ENCODE data around the gene USP48.

The USP48 gene

DNA sequence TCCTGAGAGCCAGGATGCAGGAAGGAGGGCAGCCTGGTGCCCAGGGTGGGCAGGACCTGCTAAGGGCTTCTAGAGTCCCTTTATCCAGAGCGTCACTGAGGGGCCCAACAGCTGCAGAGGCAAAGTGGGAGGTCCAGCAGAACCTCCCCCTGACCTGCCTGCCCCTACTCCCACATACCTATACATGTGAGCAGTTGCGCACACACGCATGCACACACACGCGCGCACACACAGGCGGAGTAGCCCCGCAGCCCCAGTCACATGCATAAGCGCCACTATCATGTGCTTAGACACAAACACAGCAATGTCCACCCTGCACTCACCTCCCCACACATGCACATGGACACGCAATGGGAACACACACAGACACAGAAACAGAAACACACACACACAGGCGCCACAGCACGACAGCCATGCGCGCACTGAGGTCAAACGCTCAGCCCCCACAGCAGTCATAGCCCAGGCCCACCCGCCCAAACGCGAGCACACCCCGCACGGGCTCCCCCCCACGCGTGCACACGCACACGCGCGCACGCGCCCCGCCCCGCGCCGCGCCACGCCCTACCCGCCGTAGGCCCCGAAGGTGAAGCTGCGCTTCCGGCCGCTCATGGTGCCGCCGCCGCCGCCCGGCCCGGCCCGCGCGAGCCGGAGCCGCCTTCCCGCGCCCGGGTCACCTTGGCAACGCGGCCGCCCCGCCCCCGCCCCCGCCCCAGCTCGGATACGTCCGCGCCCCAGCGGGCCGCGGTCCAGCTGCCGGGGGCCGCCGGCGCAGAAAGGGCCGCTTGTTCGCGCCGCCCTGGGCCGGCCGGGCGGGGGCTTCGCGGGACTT, 131.5 kb downstream of the USP48 start:
- Histone ChIP-seq H3K36me3 (ENCODE audit: control insufficient read depth in 2 of 2, insufficient read depth in 1 of 2, low read length in 2 of 2) (no peaks in the 10 kb centered on the region), H3K4me3 (ENCODE audit: low read depth, low read length) (peak overlapping the region; percentile 35), H3K27ac (ENCODE audit: extremely low read depth, low read depth, low read length) (no peak overlapping the region), H3K4me1 (ENCODE audit: control insufficient read depth, insufficient read depth, low read length) (no peaks in the 10 kb centered on the region), H3K9me3 (ENCODE audit: control insufficient read depth, insufficient read depth, low read depth, low read length) (no peaks in the 10 kb centered on the region)
- POLR2A ChIA-PET = no interaction called here
- CTCF ChIA-PET = no interaction called here
- TF ChIP-seq ZNF404 (tag by site-specific recombination; IDR thresholded peaks at IDR 0.05) (no peak), ZNF214 (tag by site-specific recombination; IDR thresholded peaks at IDR 0.05; ENCODE audit: borderline replicate concordance) (no peak), ZNF335 (tag by site-specific recombination; conservative IDR thresholded peaks at IDR 0.05) (peak; percentile 73), ZNF174 (tag by site-specific recombination; IDR thresholded peaks at IDR 0.05) (no peak), ZNF433 (tag by site-specific recombination; IDR thresholded peaks at IDR 0.05; ENCODE audit: low read depth) (no peak), ZFHX2 (tag by site-specific recombination; conservative IDR thresholded peaks at IDR 0.05) (peak; percentile 83), SP2 (tag by site-specific recombination; IDR thresholded peaks at IDR 0.05) (no peak), BCL11A (tag by site-specific recombination; IDR thresholded peaks at IDR 0.05; ENCODE audit: low read depth) (peak; percentile 50; the same call in 1 of the 2 replicates), ZBTB48 (tag by site-specific recombination; IDR thresholded peaks at IDR 0.05) (peak; percentile 45), ZFP41 (tag by site-specific recombination; IDR thresholded peaks at IDR 0.05; ENCODE audit: borderline replicate concordance) (no peak), ZNF843 (tag by site-specific recombination; IDR thresholded peaks at IDR 0.05) (0 out of 2 replicates have a peak, but pooled peaks have one; percentile 38), ZNF837 (tag by site-specific recombination; IDR thresholded peaks at IDR 0.05) (0 out of 2 replicates have a peak, but pooled peaks have one; percentile 45), ZBTB20 (tag by site-specific recombination; IDR thresholded peaks at IDR 0.05) (peak; percentile 36; the same call in 1 of the 2 replicates), ZNF658 (tag by site-specific recombination; IDR thresholded peaks at IDR 0.05) (no peak), KLF1 (tag by site-specific recombination; IDR thresholded peaks at IDR 0.05) (peak; percentile 63)
- TF ChIP-seq, protein P1, sequence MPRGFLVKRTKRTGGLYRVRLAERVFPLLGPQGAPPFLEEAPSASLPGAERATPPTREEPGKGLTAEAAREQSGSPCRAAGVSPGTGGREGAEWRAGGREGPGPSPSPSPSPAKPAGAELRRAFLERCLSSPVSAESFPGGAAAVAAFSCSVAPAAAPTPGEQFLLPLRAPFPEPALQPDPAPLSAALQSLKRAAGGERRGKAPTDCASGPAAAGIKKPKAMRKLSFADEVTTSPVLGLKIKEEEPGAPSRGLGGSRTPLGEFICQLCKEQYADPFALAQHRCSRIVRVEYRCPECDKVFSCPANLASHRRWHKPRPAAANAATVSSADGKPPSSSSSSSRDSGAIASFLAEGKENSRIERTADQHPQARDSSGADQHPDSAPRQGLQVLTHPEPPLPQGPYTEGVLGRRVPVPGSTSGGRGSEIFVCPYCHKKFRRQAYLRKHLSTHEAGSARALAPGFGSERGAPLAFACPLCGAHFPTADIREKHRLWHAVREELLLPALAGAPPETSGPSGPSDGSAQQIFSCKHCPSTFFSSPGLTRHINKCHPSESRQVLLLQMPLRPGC (tag by site-specific recombination; IDR thresholded peaks at IDR 0.05) = peak; percentile 77; the same call in 1 of the 2 replicates
- TF ChIP-seq, protein P2, sequence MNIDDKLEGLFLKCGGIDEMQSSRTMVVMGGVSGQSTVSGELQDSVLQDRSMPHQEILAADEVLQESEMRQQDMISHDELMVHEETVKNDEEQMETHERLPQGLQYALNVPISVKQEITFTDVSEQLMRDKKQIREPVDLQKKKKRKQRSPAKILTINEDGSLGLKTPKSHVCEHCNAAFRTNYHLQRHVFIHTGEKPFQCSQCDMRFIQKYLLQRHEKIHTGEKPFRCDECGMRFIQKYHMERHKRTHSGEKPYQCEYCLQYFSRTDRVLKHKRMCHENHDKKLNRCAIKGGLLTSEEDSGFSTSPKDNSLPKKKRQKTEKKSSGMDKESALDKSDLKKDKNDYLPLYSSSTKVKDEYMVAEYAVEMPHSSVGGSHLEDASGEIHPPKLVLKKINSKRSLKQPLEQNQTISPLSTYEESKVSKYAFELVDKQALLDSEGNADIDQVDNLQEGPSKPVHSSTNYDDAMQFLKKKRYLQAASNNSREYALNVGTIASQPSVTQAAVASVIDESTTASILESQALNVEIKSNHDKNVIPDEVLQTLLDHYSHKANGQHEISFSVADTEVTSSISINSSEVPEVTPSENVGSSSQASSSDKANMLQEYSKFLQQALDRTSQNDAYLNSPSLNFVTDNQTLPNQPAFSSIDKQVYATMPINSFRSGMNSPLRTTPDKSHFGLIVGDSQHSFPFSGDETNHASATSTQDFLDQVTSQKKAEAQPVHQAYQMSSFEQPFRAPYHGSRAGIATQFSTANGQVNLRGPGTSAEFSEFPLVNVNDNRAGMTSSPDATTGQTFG (tag by site-specific recombination; IDR thresholded peaks at IDR 0.05; ENCODE audit: borderline replicate concordance) = no peak
- TF ChIP-seq, protein P3, sequence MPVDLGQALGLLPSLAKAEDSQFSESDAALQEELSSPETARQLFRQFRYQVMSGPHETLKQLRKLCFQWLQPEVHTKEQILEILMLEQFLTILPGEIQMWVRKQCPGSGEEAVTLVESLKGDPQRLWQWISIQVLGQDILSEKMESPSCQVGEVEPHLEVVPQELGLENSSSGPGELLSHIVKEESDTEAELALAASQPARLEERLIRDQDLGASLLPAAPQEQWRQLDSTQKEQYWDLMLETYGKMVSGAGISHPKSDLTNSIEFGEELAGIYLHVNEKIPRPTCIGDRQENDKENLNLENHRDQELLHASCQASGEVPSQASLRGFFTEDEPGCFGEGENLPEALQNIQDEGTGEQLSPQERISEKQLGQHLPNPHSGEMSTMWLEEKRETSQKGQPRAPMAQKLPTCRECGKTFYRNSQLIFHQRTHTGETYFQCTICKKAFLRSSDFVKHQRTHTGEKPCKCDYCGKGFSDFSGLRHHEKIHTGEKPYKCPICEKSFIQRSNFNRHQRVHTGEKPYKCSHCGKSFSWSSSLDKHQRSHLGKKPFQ (tag by site-specific recombination; IDR thresholded peaks at IDR 0.05) = no peak
- TF ChIP-seq, protein P4, sequence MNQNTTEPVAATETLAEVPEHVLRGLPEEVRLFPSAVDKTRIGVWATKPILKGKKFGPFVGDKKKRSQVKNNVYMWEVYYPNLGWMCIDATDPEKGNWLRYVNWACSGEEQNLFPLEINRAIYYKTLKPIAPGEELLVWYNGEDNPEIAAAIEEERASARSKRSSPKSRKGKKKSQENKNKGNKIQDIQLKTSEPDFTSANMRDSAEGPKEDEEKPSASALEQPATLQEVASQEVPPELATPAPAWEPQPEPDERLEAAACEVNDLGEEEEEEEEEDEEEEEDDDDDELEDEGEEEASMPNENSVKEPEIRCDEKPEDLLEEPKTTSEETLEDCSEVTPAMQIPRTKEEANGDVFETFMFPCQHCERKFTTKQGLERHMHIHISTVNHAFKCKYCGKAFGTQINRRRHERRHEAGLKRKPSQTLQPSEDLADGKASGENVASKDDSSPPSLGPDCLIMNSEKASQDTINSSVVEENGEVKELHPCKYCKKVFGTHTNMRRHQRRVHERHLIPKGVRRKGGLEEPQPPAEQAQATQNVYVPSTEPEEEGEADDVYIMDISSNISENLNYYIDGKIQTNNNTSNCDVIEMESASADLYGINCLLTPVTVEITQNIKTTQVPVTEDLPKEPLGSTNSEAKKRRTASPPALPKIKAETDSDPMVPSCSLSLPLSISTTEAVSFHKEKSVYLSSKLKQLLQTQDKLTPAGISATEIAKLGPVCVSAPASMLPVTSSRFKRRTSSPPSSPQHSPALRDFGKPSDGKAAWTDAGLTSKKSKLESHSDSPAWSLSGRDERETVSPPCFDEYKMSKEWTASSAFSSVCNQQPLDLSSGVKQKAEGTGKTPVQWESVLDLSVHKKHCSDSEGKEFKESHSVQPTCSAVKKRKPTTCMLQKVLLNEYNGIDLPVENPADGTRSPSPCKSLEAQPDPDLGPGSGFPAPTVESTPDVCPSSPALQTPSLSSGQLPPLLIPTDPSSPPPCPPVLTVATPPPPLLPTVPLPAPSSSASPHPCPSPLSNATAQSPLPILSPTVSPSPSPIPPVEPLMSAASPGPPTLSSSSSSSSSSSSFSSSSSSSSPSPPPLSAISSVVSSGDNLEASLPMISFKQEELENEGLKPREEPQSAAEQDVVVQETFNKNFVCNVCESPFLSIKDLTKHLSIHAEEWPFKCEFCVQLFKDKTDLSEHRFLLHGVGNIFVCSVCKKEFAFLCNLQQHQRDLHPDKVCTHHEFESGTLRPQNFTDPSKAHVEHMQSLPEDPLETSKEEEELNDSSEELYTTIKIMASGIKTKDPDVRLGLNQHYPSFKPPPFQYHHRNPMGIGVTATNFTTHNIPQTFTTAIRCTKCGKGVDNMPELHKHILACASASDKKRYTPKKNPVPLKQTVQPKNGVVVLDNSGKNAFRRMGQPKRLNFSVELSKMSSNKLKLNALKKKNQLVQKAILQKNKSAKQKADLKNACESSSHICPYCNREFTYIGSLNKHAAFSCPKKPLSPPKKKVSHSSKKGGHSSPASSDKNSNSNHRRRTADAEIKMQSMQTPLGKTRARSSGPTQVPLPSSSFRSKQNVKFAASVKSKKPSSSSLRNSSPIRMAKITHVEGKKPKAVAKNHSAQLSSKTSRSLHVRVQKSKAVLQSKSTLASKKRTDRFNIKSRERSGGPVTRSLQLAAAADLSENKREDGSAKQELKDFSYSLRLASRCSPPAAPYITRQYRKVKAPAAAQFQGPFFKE (tag by site-specific recombination; IDR thresholded peaks at IDR 0.05; ENCODE audit: borderline replicate concordance) = peak; percentile 84; the same call in 1 of the 2 replicates
- TF ChIP-seq, protein P5, sequence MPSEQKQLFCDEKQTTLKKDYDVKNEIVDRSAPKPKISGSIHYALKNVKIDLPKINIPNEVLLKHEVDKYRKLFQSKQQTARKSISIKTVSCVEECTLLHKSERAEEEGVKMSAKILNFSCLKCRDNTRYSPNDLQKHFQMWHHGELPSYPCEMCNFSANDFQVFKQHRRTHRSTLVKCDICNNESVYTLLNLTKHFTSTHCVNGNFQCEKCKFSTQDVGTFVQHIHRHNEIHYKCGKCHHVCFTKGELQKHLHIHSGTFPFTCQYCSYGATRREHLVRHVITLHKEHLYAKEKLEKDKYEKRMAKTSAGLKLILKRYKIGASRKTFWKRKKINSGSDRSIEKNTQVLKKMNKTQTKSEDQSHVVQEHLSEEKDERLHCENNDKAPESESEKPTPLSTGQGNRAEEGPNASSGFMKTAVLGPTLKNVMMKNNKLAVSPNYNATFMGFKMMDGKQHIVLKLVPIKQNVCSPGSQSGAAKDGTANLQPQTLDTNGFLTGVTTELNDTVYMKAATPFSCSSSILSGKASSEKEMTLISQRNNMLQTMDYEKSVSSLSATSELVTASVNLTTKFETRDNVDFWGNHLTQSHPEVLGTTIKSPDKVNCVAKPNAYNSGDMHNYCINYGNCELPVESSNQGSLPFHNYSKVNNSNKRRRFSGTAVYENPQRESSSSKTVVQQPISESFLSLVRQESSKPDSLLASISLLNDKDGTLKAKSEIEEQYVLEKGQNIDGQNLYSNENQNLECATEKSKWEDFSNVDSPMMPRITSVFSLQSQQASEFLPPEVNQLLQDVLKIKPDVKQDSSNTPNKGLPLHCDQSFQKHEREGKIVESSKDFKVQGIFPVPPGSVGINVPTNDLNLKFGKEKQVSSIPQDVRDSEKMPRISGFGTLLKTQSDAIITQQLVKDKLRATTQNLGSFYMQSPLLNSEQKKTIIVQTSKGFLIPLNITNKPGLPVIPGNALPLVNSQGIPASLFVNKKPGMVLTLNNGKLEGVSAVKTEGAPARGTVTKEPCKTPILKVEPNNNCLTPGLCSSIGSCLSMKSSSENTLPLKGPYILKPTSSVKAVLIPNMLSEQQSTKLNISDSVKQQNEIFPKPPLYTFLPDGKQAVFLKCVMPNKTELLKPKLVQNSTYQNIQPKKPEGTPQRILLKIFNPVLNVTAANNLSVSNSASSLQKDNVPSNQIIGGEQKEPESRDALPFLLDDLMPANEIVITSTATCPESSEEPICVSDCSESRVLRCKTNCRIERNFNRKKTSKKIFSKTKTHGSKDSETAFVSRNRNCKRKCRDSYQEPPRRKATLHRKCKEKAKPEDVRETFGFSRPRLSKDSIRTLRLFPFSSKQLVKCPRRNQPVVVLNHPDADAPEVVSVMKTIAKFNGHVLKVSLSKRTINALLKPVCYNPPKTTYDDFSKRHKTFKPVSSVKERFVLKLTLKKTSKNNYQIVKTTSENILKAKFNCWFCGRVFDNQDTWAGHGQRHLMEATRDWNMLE (tag by site-specific recombination; conservative IDR thresholded peaks at IDR 0.05; ENCODE audit: low read depth) = no peak
